Thoracic aorta (tissue), 2 donors: ENCODE results near the gene AFAP1L1. TPM values are rescaled to one million over a fixed set of nuclear protein-coding genes. Genes with fewer than 3 reads are reported as not detected.

Source experiments
- ATAC-seq: fragments of 150-250 bp; one replicate; pipeline ENCODE4 v1.8.0; 2017; ENCODE audit warnings: low read depth; ENCODE audit not compliant: insufficient number of reproducible peaks, low FRiP score
- DNase-seq: peaks from one replicate; pipeline ENCODE4 v3.0.0-alpha.2; 2020; ENCODE audit warnings: low spot score
- H3K27ac ChIP-seq, 2 donors: fragments of 200-600 bp; sonication (generic); 1 replicate in 1 of 2; 2 replicates in 1 of 2; pipeline ENCODE4 v1.5.1; 2016; ENCODE audit warnings: mild to moderate bottlenecking in 2 of 2, moderate library complexity in 2 of 2
- H3K27me3 ChIP-seq: fragments of 200-600 bp; sonication (generic); replicated peaks from 2 replicates; pipeline ENCODE4 v1.6.0; 2016; ENCODE audit warnings: mild to moderate bottlenecking; ENCODE audit not compliant: insufficient read depth
- H3K36me3 ChIP-seq: fragments of 200-600 bp; sonication (generic); one replicate; pipeline ENCODE4 v1.5.1; 2016
- H3K4me1 ChIP-seq, 2 donors: fragments of 200-600 bp; sonication (generic); 1 replicate in 1 of 2; 2 replicates in 1 of 2; pipeline versions ENCODE4 v1.5.1 to v1.6.0; 2016; ENCODE audit warnings: low read depth in 2 of 2, mild to moderate bottlenecking in 1 of 2; ENCODE audit not compliant: control insufficient read depth in 1 of 2
- H3K4me3 ChIP-seq: fragments of 200-600 bp; sonication (generic); 2 replicates; pipeline ENCODE4 v1.5.1; 2016; ENCODE audit warnings: mild to moderate bottlenecking
- H3K9me3 ChIP-seq: fragments of 200-600 bp; sonication (generic); 2 replicates; pipeline ENCODE4 v1.5.1; 2016
- total RNA-seq, 2 donors: library from RNA; depleted of rRNA; stranded (reverse); fragments of >200 nt; gene quantifications; one replicate each; pipeline versions ENCODE4 v1.1.0 to v1.2.3, GENCODE V29; 2016
- TF ChIP-seq, protein P1 (sequence below): fragments of 200-600 bp; sonication (generic); IDR thresholded peaks from one replicate; pipeline ENCODE4 v1.5.1; 2019; ENCODE audit warnings: antibody characterized with exemption

Gene AFAP1L1
- total RNA-seq, 2 donors from 2014 or later: 6.8 to 10.4 TPM

DNA sequence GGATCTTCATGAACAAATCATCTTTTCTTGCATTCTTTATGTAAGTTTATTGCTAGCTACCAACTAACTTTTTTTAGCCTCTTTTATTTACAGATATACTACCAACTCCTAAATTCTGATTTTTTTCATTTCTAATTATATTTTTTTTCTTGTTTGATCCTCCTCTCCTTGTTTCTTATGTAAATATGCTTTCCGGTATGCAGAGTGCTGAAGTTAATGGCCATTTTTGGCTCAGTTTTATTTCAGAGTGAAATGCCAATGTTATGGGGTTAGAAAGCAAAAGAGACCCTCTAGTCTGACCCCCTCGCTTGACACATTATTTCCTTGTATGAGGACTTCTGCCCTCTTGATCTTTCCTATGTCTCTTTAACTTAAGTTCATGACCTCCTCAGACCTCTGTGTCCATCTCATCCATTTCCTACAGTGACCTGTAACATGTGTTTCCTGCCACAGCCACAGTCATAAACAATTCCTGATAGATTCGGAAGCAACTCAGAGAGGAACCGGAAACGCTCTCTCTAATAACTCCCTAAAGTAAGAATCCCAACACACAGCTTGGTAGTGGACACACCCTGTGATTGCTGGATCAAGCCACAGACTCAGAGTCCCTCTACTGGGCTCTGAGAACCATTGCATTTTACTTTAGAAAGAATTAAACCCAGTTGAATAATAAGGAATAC is 42.9 kb upstream of the AFAP1L1 start:
- ATAC-seq (peak; percentile 89), DNase-seq (no peak)
- Histone ChIP-seq H3K27me3 (no peaks in the 10 kb centered on the region), H3K27ac (peak overlapping the region in 1 of 2 donors; percentile 40), H3K9me3 (no peaks in the 10 kb centered on the region), H3K36me3 (peaks cover 7% of the 10 kb centered on the region), H3K4me3 (no peak overlapping the region), H3K4me1 (peaks cover 0 to 12% of the 10 kb centered on the region in 2 donors)
- TF ChIP-seq, protein P1, sequence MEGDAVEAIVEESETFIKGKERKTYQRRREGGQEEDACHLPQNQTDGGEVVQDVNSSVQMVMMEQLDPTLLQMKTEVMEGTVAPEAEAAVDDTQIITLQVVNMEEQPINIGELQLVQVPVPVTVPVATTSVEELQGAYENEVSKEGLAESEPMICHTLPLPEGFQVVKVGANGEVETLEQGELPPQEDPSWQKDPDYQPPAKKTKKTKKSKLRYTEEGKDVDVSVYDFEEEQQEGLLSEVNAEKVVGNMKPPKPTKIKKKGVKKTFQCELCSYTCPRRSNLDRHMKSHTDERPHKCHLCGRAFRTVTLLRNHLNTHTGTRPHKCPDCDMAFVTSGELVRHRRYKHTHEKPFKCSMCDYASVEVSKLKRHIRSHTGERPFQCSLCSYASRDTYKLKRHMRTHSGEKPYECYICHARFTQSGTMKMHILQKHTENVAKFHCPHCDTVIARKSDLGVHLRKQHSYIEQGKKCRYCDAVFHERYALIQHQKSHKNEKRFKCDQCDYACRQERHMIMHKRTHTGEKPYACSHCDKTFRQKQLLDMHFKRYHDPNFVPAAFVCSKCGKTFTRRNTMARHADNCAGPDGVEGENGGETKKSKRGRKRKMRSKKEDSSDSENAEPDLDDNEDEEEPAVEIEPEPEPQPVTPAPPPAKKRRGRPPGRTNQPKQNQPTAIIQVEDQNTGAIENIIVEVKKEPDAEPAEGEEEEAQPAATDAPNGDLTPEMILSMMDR: peak; percentile 75

DNA sequence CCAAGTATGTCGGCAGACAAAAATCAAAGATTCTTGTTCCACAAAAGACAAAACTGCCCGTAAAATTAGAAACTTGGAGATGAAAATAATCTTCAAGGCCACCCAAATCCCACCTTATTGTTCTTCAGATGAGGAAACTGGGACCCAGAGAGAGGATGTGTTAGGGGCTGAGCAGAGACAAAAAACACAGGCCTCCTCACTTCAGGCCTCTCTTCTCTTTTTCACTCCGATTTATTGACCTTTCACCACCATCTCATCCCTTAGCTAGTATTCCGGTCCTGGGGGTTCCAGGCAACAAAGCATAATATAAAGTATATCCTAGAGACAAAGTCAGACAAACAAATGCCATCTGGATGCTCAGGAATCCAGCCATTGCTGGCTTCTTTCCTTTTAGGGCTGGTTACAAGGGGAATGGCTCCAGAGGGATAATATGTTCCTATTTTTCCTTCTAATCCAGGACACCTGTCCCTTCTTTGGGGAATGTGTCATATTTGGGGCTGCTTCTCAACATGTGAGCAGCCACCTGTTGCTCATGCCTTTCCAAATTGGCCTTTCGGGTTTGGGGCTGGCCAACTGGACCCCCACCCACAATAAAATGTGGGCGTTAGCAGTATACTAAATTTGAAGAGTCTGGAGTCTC is 42.2 kb upstream of the AFAP1L1 start:
- Histone ChIP-seq H3K4me1 (peaks cover 0 to 12% of the 10 kb centered on the region in 2 donors), H3K9me3 (no peaks in the 10 kb centered on the region), H3K27me3 (no peaks in the 10 kb centered on the region), H3K36me3 (peaks cover 14% of the 10 kb centered on the region), H3K27ac (peak overlapping the region in 1 of 2 donors; percentile 18), H3K4me3 (no peak overlapping the region)
- DNase-seq (no peak), ATAC-seq (no peak)
- TF ChIP-seq, protein P1: no peak

DNA sequence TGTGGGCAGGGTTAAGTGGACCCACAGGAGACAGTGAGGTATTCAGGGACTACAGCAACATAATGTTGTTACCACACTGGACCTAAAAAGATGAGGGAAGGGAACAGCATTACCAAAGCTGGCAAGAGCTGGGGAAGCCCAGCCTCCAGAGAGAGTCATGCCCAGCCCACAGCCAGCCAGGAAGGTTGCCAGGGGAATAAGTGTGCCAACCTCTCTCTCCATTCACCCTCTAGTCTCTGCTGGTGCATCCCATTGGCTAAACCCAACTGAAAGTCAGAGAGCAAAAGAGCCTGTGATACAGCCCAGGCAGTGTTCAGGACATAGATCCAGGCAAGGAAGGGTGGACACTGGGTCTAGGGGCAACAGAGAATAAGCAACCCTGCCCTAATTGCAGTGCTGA is 35.8 kb upstream of the AFAP1L1 start:
- TF ChIP-seq, protein P1: no peak
- Histone ChIP-seq H3K4me3 (no peak overlapping the region), H3K27ac (no peak overlapping the region), H3K9me3 (no peaks in the 10 kb centered on the region), H3K36me3 (peaks cover 30% of the 10 kb centered on the region), H3K27me3 (no peaks in the 10 kb centered on the region), H3K4me1 (no peaks in the 10 kb centered on the region)
- ATAC-seq (no peak), DNase-seq (no peak)

GRCh38 chr5:149237662-149238061 is 34.0 kb upstream of the AFAP1L1 start:
- DNase-seq: no peak
- TF ChIP-seq, protein P1: no peak
- Histone ChIP-seq H3K9me3 (no peaks in the 10 kb centered on the region), H3K4me3 (no peak overlapping the region), H3K36me3 (peaks cover 30% of the 10 kb centered on the region), H3K27me3 (no peaks in the 10 kb centered on the region), H3K27ac (no peak overlapping the region), H3K4me1 (no peaks in the 10 kb centered on the region)
- ATAC-seq: no peak

GRCh38 chr5:149238540-149238939 is 33.1 kb upstream of the AFAP1L1 start:
- Histone ChIP-seq H3K27ac (no peak overlapping the region), H3K36me3 (peaks cover 25% of the 10 kb centered on the region), H3K9me3 (no peaks in the 10 kb centered on the region), H3K27me3 (no peaks in the 10 kb centered on the region), H3K4me1 (no peaks in the 10 kb centered on the region), H3K4me3 (no peak overlapping the region)
- ATAC-seq (no peak), DNase-seq (no peak)
- TF ChIP-seq, protein P1: no peak
